IPS-15b (cell line): ENCODE measurements around the gene C1QTNF1.

Source experiments
- H3K27me3 ChIP-seq: one replicate; pipeline ENCODE4 v1.6.1; 2013; ENCODE audit warnings: low read length; ENCODE audit not compliant: control insufficient read depth, insufficient read depth
- H3K36me3 ChIP-seq: one replicate; pipeline ENCODE4 v1.6.1; 2013; ENCODE audit warnings: low read length; ENCODE audit not compliant: control insufficient read depth, insufficient read depth
- H3K4me1 ChIP-seq: one replicate; pipeline ENCODE4 v1.6.1; 2013; ENCODE audit warnings: mild to moderate bottlenecking, low read length; ENCODE audit not compliant: control insufficient read depth, insufficient read depth
- H3K4me3 ChIP-seq: one replicate; pipeline ENCODE4 v1.5.1; 2013; ENCODE audit warnings: low read depth, low read length
- H3K9ac ChIP-seq: one replicate; pipeline ENCODE4 v1.6.1; 2013; ENCODE audit warnings: low read depth, mild to moderate bottlenecking, low read length
- H3K9me3 ChIP-seq: one replicate; pipeline ENCODE4 v1.6.1; 2013; ENCODE audit warnings: mild to moderate bottlenecking, low read length; ENCODE audit not compliant: control insufficient read depth, insufficient read depth

C1QTNF1 gene

DNA sequence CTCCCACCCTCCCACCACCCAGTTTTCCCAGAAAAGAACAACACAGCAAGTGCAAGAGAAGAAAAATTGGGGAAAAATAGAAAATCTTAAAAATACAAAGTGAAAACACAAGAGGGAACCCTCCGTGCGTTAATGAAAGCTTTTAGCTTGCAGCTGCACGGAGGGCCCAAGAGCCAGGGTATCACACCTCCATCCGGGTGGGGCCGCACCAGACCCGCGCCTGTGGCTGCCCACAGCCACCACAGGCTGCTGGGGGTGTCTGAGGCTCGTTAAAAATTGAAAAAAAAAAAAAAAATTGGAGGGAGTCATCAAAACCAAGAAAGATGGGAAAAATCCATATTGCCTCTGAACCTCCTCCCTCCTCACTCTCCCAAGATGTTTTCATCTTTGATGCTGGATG is 69.3 kb downstream of the C1QTNF1 start:
- Histone ChIP-seq H3K27me3 (no peaks in the 10 kb centered on the region), H3K36me3 (peaks cover 6% of the 10 kb centered on the region), H3K9me3 (no peaks in the 10 kb centered on the region), H3K4me3 (no peak overlapping the region), H3K4me1 (no peaks in the 10 kb centered on the region), H3K9ac (no peak overlapping the region)

DNA sequence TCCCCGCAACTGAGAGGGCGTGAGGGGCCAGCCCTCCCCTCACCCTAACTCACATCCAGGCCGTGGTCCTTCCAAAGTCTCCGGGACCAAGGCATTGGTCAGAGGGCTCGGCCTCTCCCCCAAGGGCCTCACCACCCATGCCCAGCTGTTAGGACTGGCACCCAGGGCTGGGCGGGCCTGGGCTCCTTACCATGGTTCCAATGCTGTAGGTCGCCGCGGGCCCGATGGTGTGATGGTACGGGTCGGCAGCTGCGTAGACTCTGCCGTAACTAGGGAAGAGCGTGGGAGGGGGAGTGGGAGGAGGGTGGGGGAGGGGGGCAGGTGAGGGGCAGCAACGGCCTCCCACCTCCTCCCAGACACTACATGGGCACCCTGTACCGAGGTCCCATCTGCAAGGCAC is 70.3 kb downstream of the C1QTNF1 start:
- H3K4me3 ChIP-seq = no peak overlapping the region
- H3K27me3 ChIP-seq = no peaks in the 10 kb centered on the region
- no peak overlapping the region for H3K9ac ChIP-seq
- H3K9me3 ChIP-seq = no peaks in the 10 kb centered on the region
- peaks cover 2% of the 10 kb centered on the region for H3K36me3 ChIP-seq
- H3K4me1 ChIP-seq = no peaks in the 10 kb centered on the region

DNA sequence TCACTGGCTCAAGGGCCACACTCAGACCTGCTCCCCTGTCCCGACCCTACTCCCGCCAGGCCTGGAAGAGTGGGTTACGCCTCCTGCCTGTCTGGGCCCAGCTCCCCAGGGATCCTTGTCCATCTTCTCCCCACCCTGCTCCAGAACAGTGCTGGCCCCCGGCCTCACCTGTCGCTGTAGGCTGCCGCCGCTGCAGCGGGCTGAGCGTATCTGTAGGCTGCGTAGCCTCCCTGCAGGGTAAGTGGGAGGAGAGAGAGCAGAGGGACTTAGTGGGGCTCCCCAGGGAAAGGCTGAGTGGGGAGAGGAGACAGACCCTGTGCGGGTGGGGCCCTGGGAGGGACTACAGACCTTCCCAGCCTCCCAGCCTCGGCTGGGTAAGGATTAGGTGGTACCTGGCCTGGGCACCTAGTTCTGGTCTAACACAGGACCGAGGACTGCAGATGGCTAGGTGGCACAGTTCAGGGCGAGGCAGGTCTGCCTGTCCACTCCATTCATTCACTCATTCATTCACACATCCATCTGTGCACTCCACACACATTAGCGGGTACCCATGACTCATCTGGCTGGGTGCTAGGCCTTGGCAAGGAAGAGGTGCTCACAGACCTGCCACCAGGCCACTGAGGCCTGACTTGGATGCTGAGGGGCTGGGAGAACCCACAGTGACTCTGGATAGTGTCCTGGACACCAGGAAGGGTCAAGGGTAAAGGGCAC is 71.5 kb downstream of the C1QTNF1 start:
- no peaks in the 10 kb centered on the region for H3K9me3 ChIP-seq
- H3K4me1 ChIP-seq = no peaks in the 10 kb centered on the region
- peaks cover 2% of the 10 kb centered on the region for H3K36me3 ChIP-seq
- H3K9ac ChIP-seq = no peak overlapping the region
- no peaks in the 10 kb centered on the region for H3K27me3 ChIP-seq
- H3K4me3 ChIP-seq = no peak overlapping the region

DNA sequence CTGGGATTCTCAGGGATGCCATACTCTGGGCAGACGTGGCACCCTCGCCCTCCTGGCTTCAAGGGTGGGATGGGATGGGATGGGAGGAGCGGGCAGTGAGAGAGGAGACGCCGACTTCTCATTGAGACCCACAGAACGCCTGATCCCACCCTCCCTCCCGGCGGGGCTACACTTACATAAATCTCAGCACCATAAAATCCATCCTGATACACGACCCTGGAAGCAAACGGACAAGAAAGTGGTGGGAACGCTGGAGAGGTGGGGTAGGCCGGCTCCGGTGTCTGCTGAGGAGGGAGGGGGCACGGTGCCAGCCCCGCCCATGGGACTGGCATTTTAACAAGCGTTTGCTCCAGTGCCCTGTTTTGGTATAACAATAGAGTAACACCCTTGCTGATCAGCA is 72.5 kb downstream of the C1QTNF1 start:
- no peak overlapping the region for H3K9ac ChIP-seq
- no peaks in the 10 kb centered on the region for H3K9me3 ChIP-seq
- peaks cover 2% of the 10 kb centered on the region for H3K36me3 ChIP-seq
- H3K4me3 ChIP-seq = no peak overlapping the region
- H3K4me1 ChIP-seq = no peaks in the 10 kb centered on the region
- no peaks in the 10 kb centered on the region for H3K27me3 ChIP-seq

DNA sequence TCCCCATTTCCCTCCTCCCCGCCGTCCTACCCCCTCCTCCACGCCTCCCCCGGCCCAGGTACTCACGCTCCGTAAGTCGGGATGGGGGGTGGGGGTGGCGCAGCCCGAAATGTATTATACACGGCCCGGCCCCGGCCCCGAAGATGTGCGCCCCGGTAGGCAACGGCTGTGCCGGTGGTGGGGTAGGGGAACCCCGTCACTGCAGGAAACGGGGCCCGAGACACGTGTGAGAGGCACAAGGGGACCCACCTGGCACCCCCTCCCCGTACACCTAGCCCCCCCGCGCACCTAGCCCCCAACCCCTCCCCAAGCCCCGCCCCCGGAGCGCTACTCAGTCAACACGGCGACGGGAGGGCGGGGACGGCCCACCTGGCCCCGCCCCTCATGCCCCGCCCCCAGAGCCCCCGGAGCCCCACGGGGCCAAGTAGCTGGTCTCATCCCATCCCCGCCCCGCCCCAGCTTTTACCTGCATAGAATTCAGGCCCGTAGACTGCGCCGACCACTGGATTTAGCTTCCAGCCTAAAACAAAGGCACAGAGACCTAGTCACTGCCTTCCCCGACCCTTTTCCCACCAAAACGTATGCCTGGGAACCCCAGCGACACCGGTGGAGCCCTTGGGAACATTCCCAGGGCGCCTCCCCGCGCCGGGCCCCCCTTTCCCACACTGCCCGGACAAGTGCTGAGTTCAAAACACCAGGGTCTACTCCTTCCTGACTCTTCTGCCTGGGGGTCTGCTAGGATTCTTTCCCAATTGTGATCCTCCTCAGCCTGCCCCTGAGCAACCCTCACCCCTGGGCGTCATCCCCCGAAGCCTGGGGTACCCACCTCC is 73.5 kb downstream of the C1QTNF1 start:
- H3K4me1 ChIP-seq = no peaks in the 10 kb centered on the region
- peak overlapping the region; percentile 46 for H3K4me3 ChIP-seq
- H3K36me3 ChIP-seq = peaks cover 2% of the 10 kb centered on the region
- H3K9me3 ChIP-seq = no peaks in the 10 kb centered on the region
- H3K27me3 ChIP-seq = no peaks in the 10 kb centered on the region
- H3K9ac ChIP-seq = no peak overlapping the region

DNA sequence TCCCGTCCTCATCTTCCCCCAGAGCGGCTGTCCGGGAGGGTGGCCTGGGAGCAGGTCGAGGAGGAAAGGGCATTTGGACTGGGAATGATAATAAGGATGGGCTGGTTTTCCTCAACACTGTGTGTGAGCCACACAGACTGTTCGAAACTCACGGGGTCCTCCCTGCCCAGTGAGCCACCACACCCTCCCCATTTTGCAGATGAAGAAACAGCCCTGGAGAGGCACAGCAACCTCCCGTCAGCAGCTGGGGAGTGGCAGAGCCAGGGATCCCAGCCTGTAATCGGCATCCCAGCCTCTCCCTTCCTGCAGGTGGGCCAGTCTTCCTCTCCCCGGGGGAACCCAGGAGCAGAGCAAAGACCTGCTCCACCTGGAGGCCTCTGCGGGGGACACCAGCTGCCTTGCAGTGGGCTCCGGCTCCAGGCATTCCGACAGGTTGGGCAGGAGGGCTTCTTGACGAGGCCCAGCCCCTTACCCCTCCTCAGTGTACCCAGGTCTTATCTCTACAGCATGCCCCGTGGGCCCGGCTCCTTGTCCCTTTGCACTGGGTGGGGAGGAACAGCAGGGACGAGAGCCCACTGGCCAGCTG is 74.4 kb downstream of the C1QTNF1 start:
- Histone ChIP-seq H3K9me3 (no peaks in the 10 kb centered on the region), H3K4me3 (no peak overlapping the region), H3K36me3 (peaks cover 2% of the 10 kb centered on the region), H3K4me1 (no peaks in the 10 kb centered on the region), H3K9ac (no peak overlapping the region), H3K27me3 (no peaks in the 10 kb centered on the region)
